Measurements from ENCODE around the gene AMZ1. TPM values are rescaled to one million over a fixed set of nuclear protein-coding genes. Genes with fewer than 3 reads are reported as not detected.

AMZ1 gene
- total and polyA plus RNA-seq, 10 of the 15 experiments (the other 5 are each of a cell fraction or from before 2014, with no cell fraction given) = 0.02 to 2.0 (median 0.69) TPM

DNA sequence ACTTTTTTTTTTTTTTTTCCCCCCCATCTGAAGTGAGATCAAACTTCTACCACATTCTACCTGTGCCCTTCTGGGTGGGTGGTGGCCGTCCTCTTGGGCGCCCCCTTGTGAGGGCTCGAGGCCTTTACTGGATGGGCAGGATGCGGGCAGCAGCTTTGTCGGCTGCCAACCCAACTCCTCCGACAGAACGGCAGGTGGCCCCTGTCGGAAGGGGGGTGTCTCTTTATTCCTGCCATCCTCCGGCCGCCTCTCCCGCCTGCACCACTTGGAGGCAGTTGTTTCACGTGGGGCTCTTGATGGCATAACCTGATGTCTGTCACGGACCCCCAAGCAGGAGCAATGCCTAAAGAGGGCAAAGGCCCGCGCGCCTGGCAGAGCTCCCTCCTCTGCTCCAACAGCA lies 31.0 kb downstream of the AMZ1 start (continued):
- TF ChIP-seq PRDM15 (CRISPR knock-in tag; IDR thresholded peaks at IDR 0.05) = no peak
- TF ChIP-seq NR2C2 (IDR thresholded peaks at IDR 0.05; ENCODE audit: borderline replicate concordance, control insufficient read depth, insufficient read length, low read depth) = no peak

DNA sequence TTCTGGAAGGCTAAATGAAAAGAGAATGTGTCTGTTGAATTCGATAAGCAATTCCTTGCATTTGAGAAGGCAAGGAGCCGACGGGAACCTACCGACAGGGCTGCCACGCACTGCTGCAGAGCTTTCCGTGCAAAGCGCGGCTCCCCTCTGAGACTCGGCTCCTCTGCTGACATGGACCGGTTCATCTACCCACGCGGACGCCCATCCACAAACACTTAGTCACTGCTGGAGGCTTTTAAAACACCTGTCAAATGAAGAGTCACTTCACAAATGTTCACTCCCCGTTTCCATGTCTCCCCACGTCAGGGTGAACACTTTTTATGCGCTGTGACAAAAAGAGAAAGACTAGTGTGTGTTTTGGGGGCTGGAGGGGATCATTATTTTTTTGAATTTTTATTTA lies 32.0 kb downstream of the AMZ1 start:
- intact Hi-C loops (cut with micrococcal nuclease; ENCODE audit: unreplicated experiment) = no loop called here
- Histone ChIP-seq H3K4me1 (ENCODE audit: control insufficient read depth, insufficient read depth, low read length) (peaks cover 30% of the 10 kb centered on the region), H3K4me2 (ENCODE audit: control insufficient read depth, insufficient read depth) (no peak overlapping the region), H3K79me2 (ENCODE audit: control insufficient read depth, insufficient read depth, low read length) (no peaks in the 10 kb centered on the region), H3K36me3 (ENCODE audit: control insufficient read depth in 2 of 2, insufficient read depth in 2 of 2, low read length in 1 of 2) (peaks cover 0 to 2% of the 10 kb centered on the region in 2 experiments; a peak in 1 of 4 replicates), H3K27me3 (replicated peaks in 1 of 2; ENCODE audit: control insufficient read depth in 2 of 2, insufficient read depth in 2 of 2, low read length in 1 of 2) (no peaks in the 10 kb centered on the region), H4K20me1 (ENCODE audit: control insufficient read depth, insufficient read depth) (no peaks in the 10 kb centered on the region), H3K27ac (ENCODE audit: control insufficient read depth, insufficient read depth) (no peak overlapping the region), H2AFZ (ENCODE audit: control insufficient read depth, low read depth, low read length) (no peak overlapping the region), H3K4me3 (no peak overlapping the region), H3K9ac (ENCODE audit: control insufficient read depth, insufficient read depth, low read length) (no peak overlapping the region), H3K9me3 (replicated peaks; ENCODE audit: control insufficient read depth, insufficient read depth, low read length) (no peaks in the 10 kb centered on the region; the same call in 2 of the 3 replicates)
- in situ Hi-C loops (cut with MboI) = no loop called here
- ChIA-PET POLR2A (no interaction called here), SMC1A (ENCODE audit: uncharacterized antibody, unreplicated experiment) (interaction anchor here (1.0 to 2.1 kb wide), 3 partner anchors 10 to 38 kb away, joined by 5 to 9 read pairs (median 8); no protein-coding TSS in a partner anchor), RAD21 (ENCODE audit: unreplicated experiment) (interaction anchor here (1.3 to 2.0 kb wide), 2 partner anchors 9 to 10 kb away, joined by 5 to 10 read pairs; no protein-coding TSS in a partner anchor), CTCF (interaction anchor here (1.1 to 3.9 kb wide), 5 partner anchors 10 to 144 kb away, joined by 3 to 54 read pairs (median 5); no protein-coding TSS in a partner anchor)
- FAIRE-seq (no peak), ATAC-seq (no peak), DNase-seq (ENCODE audit: low read depth, low spot score) (no peak)
- BruUV-seq (replicated peaks) = no TSS peak
- 95% methylated on average over 16 of the region's 16 CpGs for WGBS (ENCODE audit: insufficient coverage, insufficient replicate concordance, low lambda C conversion rate, missing lambda C conversion rate)
- TF ChIP-seq PRDM15 (CRISPR knock-in tag; IDR thresholded peaks at IDR 0.05) (no peak), POLR2AphosphoS2 (IDR thresholded peaks at IDR 0.05; ENCODE audit: low read depth, low read length) (no peak), TARDBP (IDR thresholded peaks at IDR 0.05; ENCODE audit: borderline replicate concordance) (no peak), SMAD5 (IDR thresholded peaks at IDR 0.05; ENCODE audit: low read depth) (no peak), HDAC2 (IDR thresholded peaks at IDR 0.05) (no peak), RCOR1 (conservative IDR thresholded peaks at IDR 0.05; ENCODE audit: low read depth, low read length) (no peak), ZNF384 (IDR thresholded peaks at IDR 0.05; ENCODE audit: borderline replicate concordance, low read depth, low read length) (no peak), NFXL1 (IDR thresholded peaks at IDR 0.05; ENCODE audit: borderline replicate concordance) (no peak), JUND (IDR thresholded peaks at IDR 0.05; ENCODE audit: low read depth, low read length) (no peak)

Measured in GM12878 (cell line).